MM.1S (cell line): ENCODE results near the gene SPEF1.

Experiments used
- DNase-seq: peaks from one replicate; pipeline ENCODE4 v3.0.0-alpha.2; 2015
- H2AFZ ChIP-seq: fragments of 300-600 bp; sonication (generic); 2 replicates; pipeline ENCODE4 v1.6.0; 2016; ENCODE audit warnings: antibody characterized with exemption, low read length
- H3F3A ChIP-seq: fragments of 300-600 bp; sonication (generic); 2 replicates; pipeline ENCODE4 v1.6.1; 2016; ENCODE audit warnings: mild to moderate bottlenecking, antibody characterized with exemption, low read length, moderate library complexity, mixed read lengths; ENCODE audit not compliant: insufficient read depth
- H3K27ac ChIP-seq: fragments of 300-600 bp; sonication (generic); 2 replicates; pipeline ENCODE4 v1.5.1; 2016; ENCODE audit warnings: mild to moderate bottlenecking, low read length
- H3K27me3 ChIP-seq: fragments of 300-600 bp; sonication (generic); replicated peaks from 2 replicates; pipeline ENCODE4 v1.6.0; 2016; ENCODE audit warnings: low read length; ENCODE audit not compliant: insufficient read depth
- H3K36me3 ChIP-seq: fragments of 300-600 bp; sonication (generic); replicated peaks from 2 replicates; pipeline ENCODE4 v1.6.1; 2016; ENCODE audit warnings: mild to moderate bottlenecking, low read length, mixed read lengths; ENCODE audit not compliant: insufficient read depth
- H3K4me1 ChIP-seq: fragments of 300-600 bp; sonication (generic); 2 replicates; pipeline ENCODE4 v1.6.1; 2016; ENCODE audit warnings: low read length, mixed read lengths
- H3K4me2 ChIP-seq: fragments of 300-600 bp; sonication (generic); 2 replicates; pipeline ENCODE4 v1.6.0; 2016; ENCODE audit warnings: low read depth, low read length
- H3K4me3 ChIP-seq: fragments of 300-600 bp; sonication (generic); 2 replicates; pipeline ENCODE4 v1.5.1; 2016; ENCODE audit warnings: low read length, mixed read lengths
- H3K79me2 ChIP-seq: fragments of 300-600 bp; sonication (generic); 2 replicates; pipeline ENCODE4 v1.6.1; 2016; ENCODE audit warnings: mixed run types, low read length, mixed read lengths
- H3K9ac ChIP-seq: fragments of 300-600 bp; sonication (generic); 2 replicates; pipeline ENCODE4 v1.6.1; 2016; ENCODE audit warnings: low read length, mixed read lengths
- H3K9me2 ChIP-seq: fragments of 300-600 bp; sonication (generic); replicated peaks from 2 replicates; pipeline ENCODE4 v1.6.1; 2016; ENCODE audit warnings: mild to moderate bottlenecking, low read length, mixed read lengths; ENCODE audit not compliant: insufficient read depth
- H3K9me3 ChIP-seq: fragments of 300-600 bp; sonication (generic); replicated peaks from 2 replicates; pipeline ENCODE4 v1.6.1; 2016; ENCODE audit warnings: mild to moderate bottlenecking, low read length, mixed read lengths; ENCODE audit not compliant: insufficient read depth
- H4K20me1 ChIP-seq: fragments of 300-600 bp; sonication (generic); 2 replicates; pipeline ENCODE4 v1.6.1; 2016; ENCODE audit warnings: mild to moderate bottlenecking, low read length, moderate library complexity, mixed read lengths; ENCODE audit not compliant: insufficient read depth
- EZH2 ChIP-seq: fragments of 300-600 bp; sonication (generic); optimal IDR thresholded peaks from 2 replicates; pipeline ENCODE3; 2017; ENCODE audit warnings: low read depth, mild to moderate bottlenecking, antibody characterized with exemption, low read length, mixed read lengths
- EZH2phosphoT487 ChIP-seq: fragments of 300-600 bp; sonication (generic); IDR thresholded peaks from 2 replicates; pipeline ENCODE4 v1.6.1; 2018; ENCODE audit warnings: antibody characterized with exemption, low read length
- TF ChIP-seq, protein P1 (sequence below): fragments of 300-600 bp; sonication (generic); IDR thresholded peaks from 2 replicates; pipeline ENCODE4 v1.5.1; 2016; ENCODE audit warnings: antibody characterized with exemption, low read length, mixed read lengths

SPEF1 gene

GRCh38 chr20:3759316-3759823, 21.9 kb downstream of the SPEF1 start:
- no peak overlapping the region for H3K4me3 ChIP-seq
- H2AFZ ChIP-seq: no peak overlapping the region
- no peak overlapping the region for H3K4me2 ChIP-seq
- no peaks in the 10 kb centered on the region for H3K79me2 ChIP-seq
- H3K36me3 ChIP-seq: no peaks in the 10 kb centered on the region
- DNase-seq: no peak
- no peaks in the 10 kb centered on the region for H3K4me1 ChIP-seq
- no peaks in the 10 kb centered on the region for H3K9me2 ChIP-seq
- no peaks in the 10 kb centered on the region for H3K27me3 ChIP-seq
- H3K27ac ChIP-seq: no peak overlapping the region
- no peaks in the 10 kb centered on the region for H4K20me1 ChIP-seq
- no peaks in the 10 kb centered on the region for H3F3A ChIP-seq
- H3K9ac ChIP-seq: no peak overlapping the region
- no peaks in the 10 kb centered on the region for H3K9me3 ChIP-seq
- TF ChIP-seq EZH2: no peak
- TF ChIP-seq EZH2phosphoT487: no peak
- TF ChIP-seq, protein P1, sequence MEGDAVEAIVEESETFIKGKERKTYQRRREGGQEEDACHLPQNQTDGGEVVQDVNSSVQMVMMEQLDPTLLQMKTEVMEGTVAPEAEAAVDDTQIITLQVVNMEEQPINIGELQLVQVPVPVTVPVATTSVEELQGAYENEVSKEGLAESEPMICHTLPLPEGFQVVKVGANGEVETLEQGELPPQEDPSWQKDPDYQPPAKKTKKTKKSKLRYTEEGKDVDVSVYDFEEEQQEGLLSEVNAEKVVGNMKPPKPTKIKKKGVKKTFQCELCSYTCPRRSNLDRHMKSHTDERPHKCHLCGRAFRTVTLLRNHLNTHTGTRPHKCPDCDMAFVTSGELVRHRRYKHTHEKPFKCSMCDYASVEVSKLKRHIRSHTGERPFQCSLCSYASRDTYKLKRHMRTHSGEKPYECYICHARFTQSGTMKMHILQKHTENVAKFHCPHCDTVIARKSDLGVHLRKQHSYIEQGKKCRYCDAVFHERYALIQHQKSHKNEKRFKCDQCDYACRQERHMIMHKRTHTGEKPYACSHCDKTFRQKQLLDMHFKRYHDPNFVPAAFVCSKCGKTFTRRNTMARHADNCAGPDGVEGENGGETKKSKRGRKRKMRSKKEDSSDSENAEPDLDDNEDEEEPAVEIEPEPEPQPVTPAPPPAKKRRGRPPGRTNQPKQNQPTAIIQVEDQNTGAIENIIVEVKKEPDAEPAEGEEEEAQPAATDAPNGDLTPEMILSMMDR: no peak

DNA sequence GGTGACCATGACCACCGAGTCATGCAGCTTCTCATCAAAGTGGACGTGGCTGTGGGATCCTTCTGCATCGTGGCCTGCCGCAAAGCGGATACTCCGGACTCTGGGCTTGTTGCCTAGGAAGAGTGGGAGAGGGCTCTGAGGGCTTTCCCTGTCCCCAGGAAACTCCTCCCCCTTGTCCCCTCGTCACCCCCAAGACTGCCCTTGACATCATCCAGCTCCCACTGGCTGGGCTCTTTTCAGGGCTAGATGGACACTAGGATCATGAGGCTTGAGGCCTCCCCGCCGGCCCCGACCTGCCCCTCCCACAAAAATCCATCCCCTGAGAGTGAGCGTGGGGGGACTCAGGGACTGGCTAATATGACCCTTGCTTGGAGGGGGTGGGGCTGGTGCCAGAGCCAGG, 22.7 kb downstream of the SPEF1 start:
- no peak for DNase-seq
- Histone ChIP-seq H3K36me3 (no peaks in the 10 kb centered on the region), H2AFZ (no peak overlapping the region), H3K9me2 (no peaks in the 10 kb centered on the region), H3K4me1 (no peaks in the 10 kb centered on the region), H3K4me3 (no peak overlapping the region), H3K27me3 (no peaks in the 10 kb centered on the region), H3F3A (no peaks in the 10 kb centered on the region), H3K79me2 (no peaks in the 10 kb centered on the region), H3K4me2 (no peak overlapping the region), H3K9me3 (no peaks in the 10 kb centered on the region), H3K9ac (no peak overlapping the region), H4K20me1 (no peaks in the 10 kb centered on the region), H3K27ac (no peak overlapping the region)
- TF ChIP-seq EZH2phosphoT487 (no peak), EZH2 (no peak)
- TF ChIP-seq, protein P1: no peak

DNA sequence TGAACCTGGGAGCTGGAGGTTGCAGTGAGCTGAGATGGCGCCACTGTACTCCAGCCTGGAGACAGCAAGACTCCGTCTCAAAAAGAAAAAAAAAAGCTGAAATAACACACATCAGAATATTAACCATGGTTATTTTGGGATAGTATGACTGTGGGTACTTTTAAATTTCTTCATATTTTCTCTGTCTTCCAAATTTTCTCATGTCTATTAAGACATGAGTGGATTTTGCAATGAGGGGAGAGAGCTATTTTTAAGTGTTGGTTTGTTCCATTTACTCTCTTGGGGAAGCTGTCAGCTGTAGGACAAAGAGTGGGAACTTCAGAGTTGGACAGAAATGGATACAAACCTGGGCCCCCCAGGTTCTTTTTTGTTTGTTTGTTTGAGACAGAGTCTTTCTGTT, 24.0 kb downstream of the SPEF1 start:
- H3K36me3 ChIP-seq: no peaks in the 10 kb centered on the region
- H3K79me2 ChIP-seq: no peaks in the 10 kb centered on the region
- H3K27me3 ChIP-seq: no peaks in the 10 kb centered on the region
- no peak for TF ChIP-seq EZH2phosphoT487
- TF ChIP-seq, protein P1: no peak
- no peak for TF ChIP-seq EZH2
- no peaks in the 10 kb centered on the region for H3K9me2 ChIP-seq
- no peak overlapping the region for H3K4me3 ChIP-seq
- H3K27ac ChIP-seq: no peak overlapping the region
- no peak overlapping the region for H3K9ac ChIP-seq
- H3K4me1 ChIP-seq: no peaks in the 10 kb centered on the region
- no peak overlapping the region for H3K4me2 ChIP-seq
- H4K20me1 ChIP-seq: no peaks in the 10 kb centered on the region
- DNase-seq: no peak
- no peaks in the 10 kb centered on the region for H3F3A ChIP-seq
- H3K9me3 ChIP-seq: no peaks in the 10 kb centered on the region
- H2AFZ ChIP-seq: no peak overlapping the region
